Progenitor cell of endocrine pancreas (in vitro differentiated cells): ENCODE data around the gene FAF1. TPM values are rescaled to one million over a fixed set of nuclear protein-coding genes. Genes with fewer than 3 reads are reported as not detected.

Experiments used
- DNase-seq: peaks from one replicate; pipeline ENCODE4 v3.0.0; 2021; ENCODE audit warnings: low spot score; ENCODE audit not compliant: unreplicated experiment
- H3K27ac Mint-ChIP-seq: 2 replicates; pipeline ENCODE4 v1.8.0; 2021; ENCODE audit warnings: mild to moderate bottlenecking, moderate library complexity, mixed read lengths
- H3K27me3 Mint-ChIP-seq: 2 replicates; pipeline ENCODE4 v1.8.0; 2021; ENCODE audit warnings: mixed read lengths
- H3K36me3 Mint-ChIP-seq: 2 replicates; pipeline ENCODE4 v1.8.0; 2022; ENCODE audit warnings: mixed read lengths; ENCODE audit not compliant: insufficient read depth
- H3K4me1 Mint-ChIP-seq: 2 replicates; pipeline ENCODE4 v1.8.0; 2021; ENCODE audit warnings: low read depth, mixed read lengths
- H3K4me3 Mint-ChIP-seq: 2 replicates; pipeline ENCODE4 v1.8.0; 2021; ENCODE audit warnings: low read depth, mild to moderate bottlenecking, moderate library complexity, mixed read lengths
- H3K9me3 Mint-ChIP-seq: 2 replicates; pipeline ENCODE4 v1.8.0; 2021; ENCODE audit warnings: low read depth, mixed read lengths
- CTCF ChIP-seq: fragments of 200-600 bp; sonication (generic); IDR thresholded peaks from one replicate; pipeline ENCODE4 v1.5.0; 2021; ENCODE audit warnings: antibody characterized with exemption, mild to moderate bottlenecking; ENCODE audit not compliant: unreplicated experiment
- total RNA-seq: library from RNA; stranded (reverse); gene quantifications from 2 replicates; pipeline ENCODE4 v1.2.1, GENCODE V29; 2021

FAF1 gene
- total RNA-seq, 1 donor from 2014 or later = 49.0 TPM

- TF ChIP-seq CTCF = no peak
- no peaks in the 10 kb centered on the region for H3K4me1 Mint-ChIP-seq
- H3K27ac Mint-ChIP-seq = no peak overlapping the region
- H3K27me3 Mint-ChIP-seq = no peaks in the 10 kb centered on the region
- H3K9me3 Mint-ChIP-seq = peaks cover 3% of the 10 kb centered on the region
- no peak overlapping the region for H3K4me3 Mint-ChIP-seq
- peaks cover 16% of the 10 kb centered on the region for H3K36me3 Mint-ChIP-seq
- DNase-seq = no peak
Observed at GRCh38 chr1:50516056-50516455, 444.0 kb downstream of the FAF1 start.

- no peak for DNase-seq
- no peak overlapping the region for H3K4me3 Mint-ChIP-seq
- TF ChIP-seq CTCF = no peak
- peaks cover 12% of the 10 kb centered on the region for H3K9me3 Mint-ChIP-seq
- H3K4me1 Mint-ChIP-seq = no peaks in the 10 kb centered on the region
- no peaks in the 10 kb centered on the region for H3K27me3 Mint-ChIP-seq
- H3K27ac Mint-ChIP-seq = no peak overlapping the region
- peaks cover 29% of the 10 kb centered on the region for H3K36me3 Mint-ChIP-seq
Observed at GRCh38 chr1:50508040-50508586, 452.0 kb downstream of the FAF1 start.

- Mint-ChIP-seq H3K27ac (no peak overlapping the region), H3K27me3 (no peaks in the 10 kb centered on the region), H3K4me3 (no peak overlapping the region), H3K36me3 (peaks cover 18% of the 10 kb centered on the region), H3K9me3 (peaks cover 12% of the 10 kb centered on the region), H3K4me1 (no peaks in the 10 kb centered on the region)
- TF ChIP-seq CTCF = no peak
- DNase-seq = no peak
Observed at GRCh38 chr1:50505427-50505826, 454.6 kb downstream of the FAF1 start.

GRCh38 chr1:50503515-50503914 is 456.6 kb downstream of the FAF1 start:
- Mint-ChIP-seq H3K36me3 (peaks cover 18% of the 10 kb centered on the region), H3K27ac (no peak overlapping the region), H3K4me1 (no peaks in the 10 kb centered on the region), H3K9me3 (peaks cover 12% of the 10 kb centered on the region), H3K27me3 (no peaks in the 10 kb centered on the region), H3K4me3 (no peak overlapping the region)
- no peak for DNase-seq
- no peak for TF ChIP-seq CTCF

GRCh38 chr1:50502147-50502546 is 457.9 kb downstream of the FAF1 start:
- Mint-ChIP-seq H3K4me3 (no peak overlapping the region), H3K27me3 (no peaks in the 10 kb centered on the region), H3K36me3 (peaks cover 23% of the 10 kb centered on the region), H3K27ac (no peak overlapping the region), H3K9me3 (peaks cover 20% of the 10 kb centered on the region), H3K4me1 (no peaks in the 10 kb centered on the region)
- TF ChIP-seq CTCF = no peak
- DNase-seq = no peak
